Measurements from ENCODE around the gene INSYN2B. TPM values are rescaled to one million over a fixed set of nuclear protein-coding genes. Genes with fewer than 3 reads are reported as not detected.

The INSYN2B gene
- total and polyA plus RNA-seq, 2 experiments from 2014 or later: not detected

DNA sequence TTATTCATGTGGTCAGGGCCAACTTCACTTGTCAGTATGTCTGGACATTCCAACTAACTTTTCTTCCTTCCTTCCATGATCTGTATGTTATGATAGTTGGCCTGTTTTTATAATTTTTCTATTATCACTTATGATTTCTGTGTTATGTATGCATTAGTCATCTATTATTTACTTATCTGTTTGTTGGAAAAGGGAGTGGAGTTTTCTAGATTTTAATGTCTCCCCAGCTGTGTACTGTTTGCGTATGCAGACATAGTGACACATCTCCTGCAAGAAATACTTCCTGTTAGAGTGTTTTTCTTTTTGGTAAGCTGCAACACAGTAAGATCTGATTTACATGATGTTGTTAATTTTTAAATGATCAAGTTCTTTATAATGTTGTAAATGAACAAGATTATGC lies 8.7 kb upstream of the INSYN2B start:
- Histone ChIP-seq H2AFZ (no peak overlapping the region), H3K79me2 (replicated peaks; ENCODE audit: insufficient read depth) (no peaks in the 10 kb centered on the region), H3K4me1 (ENCODE audit: insufficient read depth) (no peaks in the 10 kb centered on the region), H3K36me3 (ENCODE audit: insufficient read depth) (no peaks in the 10 kb centered on the region), H3K27ac (ENCODE audit: low read depth) (no peak overlapping the region), H3K4me3 (no peak overlapping the region), H4K20me1 (replicated peaks; ENCODE audit: insufficient read depth) (no peaks in the 10 kb centered on the region), H3K4me2 (no peak overlapping the region), H3K27me3 (ENCODE audit: insufficient read depth) (no peaks in the 10 kb centered on the region), H3F3A (replicated peaks; ENCODE audit: low read depth) (no peaks in the 10 kb centered on the region), H3K9me2 (ENCODE audit: insufficient read depth) (no peaks in the 10 kb centered on the region)
- H3K27me3 Mint-ChIP-seq (ENCODE audit: insufficient read depth, low read depth, poor library complexity): peaks cover 3% of the 10 kb centered on the region
- ATAC-seq (no peak), DNase-seq (ENCODE audit: low spot score) (no peak)
- H3K27ac Mint-ChIP-seq: no peak overlapping the region
- no peak overlapping the region for H3K4me3 Mint-ChIP-seq
- peaks cover 4% of the 10 kb centered on the region for H3K4me1 Mint-ChIP-seq
- H3K36me3 Mint-ChIP-seq (ENCODE audit: low read depth): no peaks in the 10 kb centered on the region
- no peak for TF ChIP-seq EZH2 (IDR thresholded peaks at IDR 0.05; ENCODE audit: low read depth, unreplicated experiment)
- TF ChIP-seq EZH2phosphoT487 (IDR thresholded peaks at IDR 0.05; ENCODE audit: unreplicated experiment): no peak
- no peak for TF ChIP-seq POLR2AphosphoS5 (IDR thresholded peaks at IDR 0.05; ENCODE audit: low read depth)
- no peak for TF ChIP-seq NANOG (IDR thresholded peaks at IDR 0.05; ENCODE audit: borderline replicate concordance)
- no peak for TF ChIP-seq ZNF114 (CRISPR knock-in tag; IDR thresholded peaks at IDR 0.05)
- TF ChIP-seq, protein P1, sequence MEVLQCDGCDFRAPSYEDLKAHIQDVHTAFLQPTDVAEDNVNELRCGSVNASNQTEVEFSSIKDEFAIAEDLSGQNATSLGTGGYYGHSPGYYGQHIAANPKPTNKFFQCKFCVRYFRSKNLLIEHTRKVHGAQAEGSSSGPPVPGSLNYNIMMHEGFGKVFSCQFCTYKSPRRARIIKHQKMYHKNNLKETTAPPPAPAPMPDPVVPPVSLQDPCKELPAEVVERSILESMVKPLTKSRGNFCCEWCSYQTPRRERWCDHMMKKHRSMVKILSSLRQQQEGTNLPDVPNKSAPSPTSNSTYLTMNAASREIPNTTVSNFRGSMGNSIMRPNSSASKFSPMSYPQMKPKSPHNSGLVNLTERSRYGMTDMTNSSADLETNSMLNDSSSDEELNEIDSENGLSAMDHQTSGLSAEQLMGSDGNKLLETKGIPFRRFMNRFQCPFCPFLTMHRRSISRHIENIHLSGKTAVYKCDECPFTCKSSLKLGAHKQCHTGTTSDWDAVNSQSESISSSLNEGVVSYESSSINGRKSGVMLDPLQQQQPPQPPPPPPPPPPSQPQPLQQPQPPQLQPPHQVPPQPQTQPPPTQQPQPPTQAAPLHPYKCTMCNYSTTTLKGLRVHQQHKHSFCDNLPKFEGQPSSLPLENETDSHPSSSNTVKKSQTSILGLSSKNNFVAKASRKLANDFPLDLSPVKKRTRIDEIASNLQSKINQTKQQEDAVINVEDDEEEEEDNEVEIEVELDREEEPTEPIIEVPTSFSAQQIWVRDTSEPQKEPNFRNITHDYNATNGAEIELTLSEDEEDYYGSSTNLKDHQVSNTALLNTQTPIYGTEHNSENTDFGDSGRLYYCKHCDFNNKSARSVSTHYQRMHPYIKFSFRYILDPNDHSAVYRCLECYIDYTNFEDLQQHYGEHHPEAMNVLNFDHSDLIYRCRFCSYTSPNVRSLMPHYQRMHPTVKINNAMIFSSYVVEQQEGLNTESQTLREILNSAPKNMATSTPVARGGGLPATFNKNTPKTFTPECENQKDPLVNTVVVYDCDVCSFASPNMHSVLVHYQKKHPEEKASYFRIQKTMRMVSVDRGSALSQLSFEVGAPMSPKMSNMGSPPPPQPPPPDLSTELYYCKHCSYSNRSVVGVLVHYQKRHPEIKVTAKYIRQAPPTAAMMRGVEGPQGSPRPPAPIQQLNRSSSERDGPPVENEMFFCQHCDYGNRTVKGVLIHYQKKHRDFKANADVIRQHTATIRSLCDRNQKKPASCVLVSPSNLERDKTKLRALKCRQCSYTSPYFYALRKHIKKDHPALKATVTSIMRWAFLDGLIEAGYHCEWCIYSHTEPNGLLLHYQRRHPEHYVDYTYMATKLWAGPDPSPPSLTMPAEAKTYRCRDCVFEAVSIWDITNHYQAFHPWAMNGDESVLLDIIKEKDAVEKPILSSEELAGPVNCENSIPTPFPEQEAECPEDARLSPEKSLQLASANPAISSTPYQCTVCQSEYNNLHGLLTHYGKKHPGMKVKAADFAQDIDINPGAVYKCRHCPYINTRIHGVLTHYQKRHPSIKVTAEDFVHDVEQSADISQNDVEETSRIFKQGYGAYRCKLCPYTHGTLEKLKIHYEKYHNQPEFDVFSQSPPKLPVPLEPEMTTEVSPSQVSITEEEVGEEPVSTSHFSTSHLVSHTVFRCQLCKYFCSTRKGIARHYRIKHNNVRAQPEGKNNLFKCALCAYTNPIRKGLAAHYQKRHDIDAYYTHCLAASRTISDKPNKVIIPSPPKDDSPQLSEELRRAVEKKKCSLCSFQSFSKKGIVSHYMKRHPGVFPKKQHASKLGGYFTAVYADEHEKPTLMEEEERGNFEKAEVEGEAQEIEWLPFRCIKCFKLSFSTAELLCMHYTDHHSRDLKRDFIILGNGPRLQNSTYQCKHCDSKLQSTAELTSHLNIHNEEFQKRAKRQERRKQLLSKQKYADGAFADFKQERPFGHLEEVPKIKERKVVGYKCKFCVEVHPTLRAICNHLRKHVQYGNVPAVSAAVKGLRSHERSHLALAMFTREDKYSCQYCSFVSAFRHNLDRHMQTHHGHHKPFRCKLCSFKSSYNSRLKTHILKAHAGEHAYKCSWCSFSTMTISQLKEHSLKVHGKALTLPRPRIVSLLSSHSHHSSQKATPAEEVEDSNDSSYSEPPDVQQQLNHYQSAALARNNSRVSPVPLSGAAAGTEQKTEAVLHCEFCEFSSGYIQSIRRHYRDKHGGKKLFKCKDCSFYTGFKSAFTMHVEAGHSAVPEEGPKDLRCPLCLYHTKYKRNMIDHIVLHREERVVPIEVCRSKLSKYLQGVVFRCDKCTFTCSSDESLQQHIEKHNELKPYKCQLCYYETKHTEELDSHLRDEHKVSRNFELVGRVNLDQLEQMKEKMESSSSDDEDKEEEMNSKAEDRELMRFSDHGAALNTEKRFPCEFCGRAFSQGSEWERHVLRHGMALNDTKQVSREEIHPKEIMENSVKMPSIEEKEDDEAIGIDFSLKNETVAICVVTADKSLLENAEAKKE (CRISPR knock-in tag; IDR thresholded peaks at IDR 0.05): no peak
- no peak for TF ChIP-seq CREB1 (CRISPR knock-in tag; IDR thresholded peaks at IDR 0.05; ENCODE audit: low read depth)
- TF ChIP-seq, protein P2, sequence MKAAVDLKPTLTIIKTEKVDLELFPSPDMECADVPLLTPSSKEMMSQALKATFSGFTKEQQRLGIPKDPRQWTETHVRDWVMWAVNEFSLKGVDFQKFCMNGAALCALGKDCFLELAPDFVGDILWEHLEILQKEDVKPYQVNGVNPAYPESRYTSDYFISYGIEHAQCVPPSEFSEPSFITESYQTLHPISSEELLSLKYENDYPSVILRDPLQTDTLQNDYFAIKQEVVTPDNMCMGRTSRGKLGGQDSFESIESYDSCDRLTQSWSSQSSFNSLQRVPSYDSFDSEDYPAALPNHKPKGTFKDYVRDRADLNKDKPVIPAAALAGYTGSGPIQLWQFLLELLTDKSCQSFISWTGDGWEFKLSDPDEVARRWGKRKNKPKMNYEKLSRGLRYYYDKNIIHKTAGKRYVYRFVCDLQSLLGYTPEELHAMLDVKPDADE (IDR thresholded peaks at IDR 0.05): no peak
- TF ChIP-seq STAT1 (IDR thresholded peaks at IDR 0.05; ENCODE audit: unreplicated experiment): no peak
- TF ChIP-seq, protein P3, sequence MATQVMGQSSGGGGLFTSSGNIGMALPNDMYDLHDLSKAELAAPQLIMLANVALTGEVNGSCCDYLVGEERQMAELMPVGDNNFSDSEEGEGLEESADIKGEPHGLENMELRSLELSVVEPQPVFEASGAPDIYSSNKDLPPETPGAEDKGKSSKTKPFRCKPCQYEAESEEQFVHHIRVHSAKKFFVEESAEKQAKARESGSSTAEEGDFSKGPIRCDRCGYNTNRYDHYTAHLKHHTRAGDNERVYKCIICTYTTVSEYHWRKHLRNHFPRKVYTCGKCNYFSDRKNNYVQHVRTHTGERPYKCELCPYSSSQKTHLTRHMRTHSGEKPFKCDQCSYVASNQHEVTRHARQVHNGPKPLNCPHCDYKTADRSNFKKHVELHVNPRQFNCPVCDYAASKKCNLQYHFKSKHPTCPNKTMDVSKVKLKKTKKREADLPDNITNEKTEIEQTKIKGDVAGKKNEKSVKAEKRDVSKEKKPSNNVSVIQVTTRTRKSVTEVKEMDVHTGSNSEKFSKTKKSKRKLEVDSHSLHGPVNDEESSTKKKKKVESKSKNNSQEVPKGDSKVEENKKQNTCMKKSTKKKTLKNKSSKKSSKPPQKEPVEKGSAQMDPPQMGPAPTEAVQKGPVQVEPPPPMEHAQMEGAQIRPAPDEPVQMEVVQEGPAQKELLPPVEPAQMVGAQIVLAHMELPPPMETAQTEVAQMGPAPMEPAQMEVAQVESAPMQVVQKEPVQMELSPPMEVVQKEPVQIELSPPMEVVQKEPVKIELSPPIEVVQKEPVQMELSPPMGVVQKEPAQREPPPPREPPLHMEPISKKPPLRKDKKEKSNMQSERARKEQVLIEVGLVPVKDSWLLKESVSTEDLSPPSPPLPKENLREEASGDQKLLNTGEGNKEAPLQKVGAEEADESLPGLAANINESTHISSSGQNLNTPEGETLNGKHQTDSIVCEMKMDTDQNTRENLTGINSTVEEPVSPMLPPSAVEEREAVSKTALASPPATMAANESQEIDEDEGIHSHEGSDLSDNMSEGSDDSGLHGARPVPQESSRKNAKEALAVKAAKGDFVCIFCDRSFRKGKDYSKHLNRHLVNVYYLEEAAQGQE (IDR thresholded peaks at IDR 0.05; ENCODE audit: unreplicated experiment): no peak
- no peak for TF ChIP-seq JUNB (IDR thresholded peaks at IDR 0.05; ENCODE audit: unreplicated experiment)
- TF ChIP-seq, protein P4, sequence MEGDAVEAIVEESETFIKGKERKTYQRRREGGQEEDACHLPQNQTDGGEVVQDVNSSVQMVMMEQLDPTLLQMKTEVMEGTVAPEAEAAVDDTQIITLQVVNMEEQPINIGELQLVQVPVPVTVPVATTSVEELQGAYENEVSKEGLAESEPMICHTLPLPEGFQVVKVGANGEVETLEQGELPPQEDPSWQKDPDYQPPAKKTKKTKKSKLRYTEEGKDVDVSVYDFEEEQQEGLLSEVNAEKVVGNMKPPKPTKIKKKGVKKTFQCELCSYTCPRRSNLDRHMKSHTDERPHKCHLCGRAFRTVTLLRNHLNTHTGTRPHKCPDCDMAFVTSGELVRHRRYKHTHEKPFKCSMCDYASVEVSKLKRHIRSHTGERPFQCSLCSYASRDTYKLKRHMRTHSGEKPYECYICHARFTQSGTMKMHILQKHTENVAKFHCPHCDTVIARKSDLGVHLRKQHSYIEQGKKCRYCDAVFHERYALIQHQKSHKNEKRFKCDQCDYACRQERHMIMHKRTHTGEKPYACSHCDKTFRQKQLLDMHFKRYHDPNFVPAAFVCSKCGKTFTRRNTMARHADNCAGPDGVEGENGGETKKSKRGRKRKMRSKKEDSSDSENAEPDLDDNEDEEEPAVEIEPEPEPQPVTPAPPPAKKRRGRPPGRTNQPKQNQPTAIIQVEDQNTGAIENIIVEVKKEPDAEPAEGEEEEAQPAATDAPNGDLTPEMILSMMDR (conservative IDR thresholded peaks at IDR 0.05; ENCODE audit: low read depth in 2 of 2): no peak
- no peak for TF ChIP-seq ZNF331 (CRISPR knock-in tag; IDR thresholded peaks at IDR 0.05; ENCODE audit: low read depth)
- no peaks in the 10 kb centered on the region for H3K9me3 Mint-ChIP-seq
